ENCODE data around the gene SREK1.

- no peak for TF ChIP-seq RBBP5 (IDR thresholded peaks at IDR 0.05; ENCODE audit: borderline replicate concordance, low read depth, low read length)
- no peak for TF ChIP-seq POLR2A (IDR thresholded peaks at IDR 0.05; ENCODE audit: control extremely low read depth in 1 of 2, low read depth in 2 of 2, low read length in 2 of 2)
- no peak for TF ChIP-seq JUND (IDR thresholded peaks at IDR 0.05; ENCODE audit: low read length)
- TF ChIP-seq MAX (IDR thresholded peaks at IDR 0.05), result no peak
- no peak for TF ChIP-seq CTCF (IDR thresholded peaks at IDR 0.05; ENCODE audit: control extremely low read depth in 1 of 3, insufficient read depth in 1 of 3, low read depth in 1 of 3, low read length in 3 of 3)
- no peak for TF ChIP-seq EZH2 (IDR thresholded peaks at IDR 0.05; ENCODE audit: low read depth, low read length, severe bottlenecking)
- no peak for TF ChIP-seq TCF12 (IDR thresholded peaks at IDR 0.05; ENCODE audit: low read depth, low read length)
- no peak for TF ChIP-seq CEBPB (IDR thresholded peaks at IDR 0.05; ENCODE audit: low read depth, low read length)
- no peak for TF ChIP-seq TBP (IDR thresholded peaks at IDR 0.05; ENCODE audit: low read depth, low read length)
- no peak for TF ChIP-seq PHF8 (conservative IDR thresholded peaks at IDR 0.05; ENCODE audit: low read depth, low read length)
Measured at GRCh38 chr5:66207800-66208561, 63.9 kb downstream of the SREK1 start.
